HEK293 (cell line): ENCODE data around the gene SLC22A14.

Experiments
- CTCF ChIA-PET: fragments of 350-600 bp; formaldehyde crosslinking; extraction: SDS; loops from one replicate; lab custom pipeline; 2021; ENCODE audit warnings: antibody characterized with exemption; lab: Yijun Ruan, JAX
- POLR2A ChIA-PET: fragments of 300-600 bp; formaldehyde crosslinking; extraction: SDS; loops from one replicate; lab custom pipeline; 2020; ENCODE audit warnings: antibody characterized with exemption, inconsistent platforms; lab: Yijun Ruan, JAX
- H3K27ac ChIP-seq: fragments of 200-500 bp; sonication (Bioruptor generic); 2 replicates; pipeline ENCODE4 v1.5.1; 2014; ENCODE audit warnings: low read depth, low read length, control low read depth, inconsistent platforms; ENCODE audit errors: extremely low read depth
- H3K36me3 ChIP-seq, 2 experiments: fragments of 200-500 bp in 1 of 2; sonication (Bioruptor generic) in 1 of 2; 1 replicate in 1 of 2; 2 replicates in 1 of 2; pipeline ENCODE4 v1.5.1; 2014 to 2017; ENCODE audit warnings: inconsistent platforms in 2 of 2, low read length in 2 of 2; ENCODE audit not compliant: control insufficient read depth in 2 of 2, insufficient read depth in 1 of 2
- H3K4me1 ChIP-seq: fragments of 200-500 bp; sonication (Bioruptor generic); 2 replicates; pipeline ENCODE4 v1.5.1; 2014; ENCODE audit warnings: mild to moderate bottlenecking, low read length, inconsistent platforms; ENCODE audit not compliant: control insufficient read depth, insufficient read depth
- H3K4me3 ChIP-seq: 2 replicates; pipeline ENCODE4 v1.5.1; 2011; ENCODE audit warnings: low read depth, mild to moderate bottlenecking, control low read depth, low read length, moderate library complexity
- H3K9me3 ChIP-seq: fragments of 200-500 bp; sonication (Bioruptor generic); 2 replicates; pipeline ENCODE4 v1.5.1; 2014; ENCODE audit warnings: low read depth, low read length, inconsistent platforms; ENCODE audit not compliant: control insufficient read depth, insufficient read depth
- REPIN1 ChIP-seq: fragments of 450-650 bp; formaldehyde crosslinking; IDR thresholded peaks from 2 replicates; pipeline ENCODE4 v1.5.1; 2017; ENCODE audit warnings: missing biosample characterization, missing genetic modification characterization, low read depth
- SETDB1 ChIP-seq: IDR thresholded peaks from one replicate; pipeline ENCODE4 v1.6.1; 2017; ENCODE audit warnings: mild to moderate bottlenecking, low read length, moderate library complexity, mixed read lengths; ENCODE audit not compliant: insufficient read length
- WT1 ChIP-seq: fragments of 450-650 bp; formaldehyde crosslinking; IDR thresholded peaks from 2 replicates; pipeline ENCODE4 v1.5.1; 2016; ENCODE audit warnings: missing biosample characterization, missing genetic modification characterization
- ZBTB6 ChIP-seq: fragments of 450-650 bp; formaldehyde crosslinking; IDR thresholded peaks from 2 replicates; pipeline ENCODE4 v1.5.1; 2017; ENCODE audit warnings: missing biosample characterization, missing genetic modification characterization
- ZBTB7A ChIP-seq: fragments of 450-650 bp; formaldehyde crosslinking; IDR thresholded peaks from 2 replicates; pipeline ENCODE4 v1.5.1; 2016; ENCODE audit warnings: low read depth, missing biosample characterization, missing genetic modification characterization
- ZEB2 ChIP-seq: fragments of 450-650 bp; formaldehyde crosslinking; IDR thresholded peaks from 2 replicates; pipeline ENCODE4 v1.5.1; 2016; ENCODE audit warnings: missing biosample characterization, missing genetic modification characterization
- ZNF184 ChIP-seq: fragments of 450-650 bp; IDR thresholded peaks from 2 replicates; pipeline ENCODE4 v1.5.1; 2018; ENCODE audit warnings: missing biosample characterization, mild to moderate bottlenecking, missing genetic modification characterization
- ZNF19 ChIP-seq: fragments of 450-650 bp; formaldehyde crosslinking; IDR thresholded peaks from 2 replicates; pipeline ENCODE4; 2016; ENCODE audit warnings: missing biosample characterization, missing genetic modification characterization, low read depth
- ZNF2 ChIP-seq: fragments of 450-650 bp; formaldehyde crosslinking; IDR thresholded peaks from 2 replicates; pipeline ENCODE4 v1.5.1; 2016; ENCODE audit warnings: missing biosample characterization, missing genetic modification characterization
- ZNF624 ChIP-seq: fragments of 450-650 bp; formaldehyde crosslinking; IDR thresholded peaks from 2 replicates; pipeline ENCODE4 v1.5.1; 2017; ENCODE audit warnings: missing biosample characterization, missing genetic modification characterization
- ZNF639 ChIP-seq: fragments of 450-650 bp; formaldehyde crosslinking; IDR thresholded peaks from 2 replicates; pipeline ENCODE4 v1.5.1; 2016; ENCODE audit warnings: missing biosample characterization, missing genetic modification characterization
- ZNF654 ChIP-seq: fragments of 450-650 bp; formaldehyde crosslinking; IDR thresholded peaks from 2 replicates; pipeline ENCODE4 v1.5.1; 2016; ENCODE audit warnings: low read depth, missing biosample characterization, missing genetic modification characterization
- ZSCAN4 ChIP-seq: fragments of 450-650 bp; formaldehyde crosslinking; IDR thresholded peaks from 2 replicates; pipeline ENCODE4 v1.5.1; 2017; ENCODE audit warnings: missing biosample characterization, missing genetic modification characterization
- TF ChIP-seq, protein P1 (sequence below): fragments of 450-650 bp; formaldehyde crosslinking; IDR thresholded peaks from 2 replicates; pipeline ENCODE4 v1.5.1; 2016; ENCODE audit warnings: missing biosample characterization, missing genetic modification characterization

SLC22A14 gene

DNA sequence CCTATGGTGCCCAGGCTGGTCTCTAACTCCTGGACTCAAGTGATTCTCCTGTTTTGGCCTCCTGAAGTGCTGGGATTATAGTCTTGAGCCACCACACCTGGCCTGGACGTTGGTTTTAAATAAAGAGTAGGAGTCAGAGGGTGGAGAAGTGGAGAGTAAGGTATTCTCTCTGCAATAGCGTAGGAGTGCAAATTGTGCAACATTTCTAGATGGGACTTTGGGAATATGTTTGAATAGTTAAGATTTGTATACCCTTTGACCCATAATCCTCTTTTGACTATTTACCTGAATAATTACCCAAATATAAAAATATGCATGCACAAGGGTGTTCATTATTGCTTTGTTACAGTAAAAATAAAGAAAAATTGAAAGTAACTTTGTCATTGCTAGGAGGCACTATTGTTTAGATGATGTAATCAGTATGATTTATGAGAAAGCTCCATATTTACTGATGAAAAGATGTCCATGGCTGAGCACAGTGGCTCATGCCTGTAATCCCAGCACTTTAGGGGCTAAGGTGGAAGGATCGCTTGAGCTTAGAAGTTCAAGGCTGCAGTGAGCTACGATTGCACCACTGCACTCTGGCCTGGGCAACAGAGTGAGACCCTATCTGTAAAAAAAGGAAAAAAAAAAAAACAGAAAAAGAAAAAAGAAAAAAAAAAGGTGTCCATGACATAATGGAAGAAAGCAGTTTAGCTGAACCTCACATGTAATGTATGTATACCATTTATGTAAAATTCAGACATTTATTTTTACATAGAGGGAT lies 49.3 kb downstream of the SLC22A14 start:
- Histone ChIP-seq H3K4me3 (no peak overlapping the region), H3K9me3 (no peaks in the 10 kb centered on the region), H3K27ac (no peak overlapping the region), H3K36me3 (no peaks in the 10 kb centered on the region), H3K4me1 (no peaks in the 10 kb centered on the region)
- CTCF ChIA-PET = interaction anchor here (0.7 to 1.5 kb wide), 2 partner anchors 15 to 203 kb away, joined by 4 to 5 read pairs; partner anchors contain the start of gene XYLB
- TF ChIP-seq ZNF2 (tag by site-specific recombination) (no peak), ZBTB7A (tag by site-specific recombination) (no peak), ZEB2 (tag by site-specific recombination) (no peak), REPIN1 (no peak), ZNF19 (tag by site-specific recombination) (no peak), ZSCAN4 (no peak), SETDB1 (no peak), ZNF639 (tag by site-specific recombination) (no peak), ZNF654 (tag by site-specific recombination) (no peak)
- POLR2A ChIA-PET = no interaction called here

DNA sequence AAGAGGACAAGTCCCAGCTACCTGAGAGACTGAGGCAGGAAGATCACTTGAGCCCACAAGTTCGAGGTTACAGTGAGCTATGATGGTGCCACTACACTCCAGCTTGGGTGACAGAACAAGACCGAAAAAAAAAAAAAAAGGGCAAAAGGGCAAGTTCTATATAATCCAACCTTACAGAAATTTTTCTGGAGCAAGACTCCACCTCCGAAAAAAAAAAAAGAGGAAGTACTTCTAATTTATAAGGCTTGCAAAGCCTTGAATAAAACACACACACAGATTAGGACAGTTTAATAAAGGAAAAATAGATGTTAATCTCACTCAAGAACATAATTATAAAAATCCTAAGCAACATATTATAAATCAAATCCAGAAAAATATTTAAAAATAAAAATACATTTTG lies 50.1 kb downstream of the SLC22A14 start:
- TF ChIP-seq WT1 (no peak), ZBTB6 (tag by site-specific recombination) (no peak), ZNF624 (tag by site-specific recombination) (no peak)
- POLR2A ChIA-PET = no interaction called here
- CTCF ChIA-PET = interaction anchor here (0.7 to 1.5 kb wide), 2 partner anchors 14 to 204 kb away, joined by 4 to 5 read pairs; partner anchors contain the start of gene XYLB
- Histone ChIP-seq H3K36me3 (no peaks in the 10 kb centered on the region), H3K4me1 (no peaks in the 10 kb centered on the region), H3K27ac (no peak overlapping the region), H3K9me3 (no peaks in the 10 kb centered on the region), H3K4me3 (no peak overlapping the region)

GRCh38 chr3:38334142-38335055 lies 52.3 kb downstream of the SLC22A14 start:
- TF ChIP-seq ZNF184 (tag by site-specific recombination) = no peak
- TF ChIP-seq, protein P1, sequence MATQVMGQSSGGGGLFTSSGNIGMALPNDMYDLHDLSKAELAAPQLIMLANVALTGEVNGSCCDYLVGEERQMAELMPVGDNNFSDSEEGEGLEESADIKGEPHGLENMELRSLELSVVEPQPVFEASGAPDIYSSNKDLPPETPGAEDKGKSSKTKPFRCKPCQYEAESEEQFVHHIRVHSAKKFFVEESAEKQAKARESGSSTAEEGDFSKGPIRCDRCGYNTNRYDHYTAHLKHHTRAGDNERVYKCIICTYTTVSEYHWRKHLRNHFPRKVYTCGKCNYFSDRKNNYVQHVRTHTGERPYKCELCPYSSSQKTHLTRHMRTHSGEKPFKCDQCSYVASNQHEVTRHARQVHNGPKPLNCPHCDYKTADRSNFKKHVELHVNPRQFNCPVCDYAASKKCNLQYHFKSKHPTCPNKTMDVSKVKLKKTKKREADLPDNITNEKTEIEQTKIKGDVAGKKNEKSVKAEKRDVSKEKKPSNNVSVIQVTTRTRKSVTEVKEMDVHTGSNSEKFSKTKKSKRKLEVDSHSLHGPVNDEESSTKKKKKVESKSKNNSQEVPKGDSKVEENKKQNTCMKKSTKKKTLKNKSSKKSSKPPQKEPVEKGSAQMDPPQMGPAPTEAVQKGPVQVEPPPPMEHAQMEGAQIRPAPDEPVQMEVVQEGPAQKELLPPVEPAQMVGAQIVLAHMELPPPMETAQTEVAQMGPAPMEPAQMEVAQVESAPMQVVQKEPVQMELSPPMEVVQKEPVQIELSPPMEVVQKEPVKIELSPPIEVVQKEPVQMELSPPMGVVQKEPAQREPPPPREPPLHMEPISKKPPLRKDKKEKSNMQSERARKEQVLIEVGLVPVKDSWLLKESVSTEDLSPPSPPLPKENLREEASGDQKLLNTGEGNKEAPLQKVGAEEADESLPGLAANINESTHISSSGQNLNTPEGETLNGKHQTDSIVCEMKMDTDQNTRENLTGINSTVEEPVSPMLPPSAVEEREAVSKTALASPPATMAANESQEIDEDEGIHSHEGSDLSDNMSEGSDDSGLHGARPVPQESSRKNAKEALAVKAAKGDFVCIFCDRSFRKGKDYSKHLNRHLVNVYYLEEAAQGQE (tag by site-specific recombination) = peak; percentile 53
- Histone ChIP-seq H3K36me3 (no peaks in the 10 kb centered on the region), H3K27ac (no peak overlapping the region), H3K4me1 (no peaks in the 10 kb centered on the region), H3K4me3 (no peak overlapping the region), H3K9me3 (no peaks in the 10 kb centered on the region)
- ChIA-PET POLR2A (no interaction called here), CTCF (interaction anchor here (1.1 kb wide), 1 partner anchor 186 kb away, joined by 4 read pairs; no protein-coding TSS in a partner anchor)
